A673 (cell line): ENCODE measurements around the gene MET.

Source experiments
- CTCF ChIP-seq: fragments of 300-800, 200-600 bp; sonication (generic); conservative IDR thresholded peaks from 2 replicates; pipeline ENCODE4 v1.5.1; 2017; ENCODE audit warnings: low read depth, mild to moderate bottlenecking, antibody characterized with exemption, low read length, moderate library complexity, mixed read lengths
- EZH2 ChIP-seq: fragments of 200-600 bp; sonication (generic); IDR thresholded peaks from 2 replicates; pipeline ENCODE4 v1.6.1; 2017; ENCODE audit warnings: borderline replicate concordance, low read depth, mild to moderate bottlenecking, mixed read lengths, antibody characterized with exemption, low read length; ENCODE audit not compliant: poor library complexity, severe bottlenecking

GRCh38 chr7:116707289-116707688 lies 35.3 kb downstream of the MET start:
- TF ChIP-seq CTCF (no peak), EZH2 (no peak)
